GM21381 (cell line): ENCODE results near the gene DNLZ.

Experiments used
- ATAC-seq: cut with Tn5 transposase; IDR thresholded peaks from one replicate; pipeline ENCODE4 v1.9.1; 2021; ENCODE audit warnings: mild to moderate bottlenecking, moderate library complexity; ENCODE audit not compliant: unreplicated experiment

The DNLZ gene

GRCh38 chr9:136377341-136378169, 14.0 kb upstream of the DNLZ start:
- no peak for ATAC-seq

DNA sequence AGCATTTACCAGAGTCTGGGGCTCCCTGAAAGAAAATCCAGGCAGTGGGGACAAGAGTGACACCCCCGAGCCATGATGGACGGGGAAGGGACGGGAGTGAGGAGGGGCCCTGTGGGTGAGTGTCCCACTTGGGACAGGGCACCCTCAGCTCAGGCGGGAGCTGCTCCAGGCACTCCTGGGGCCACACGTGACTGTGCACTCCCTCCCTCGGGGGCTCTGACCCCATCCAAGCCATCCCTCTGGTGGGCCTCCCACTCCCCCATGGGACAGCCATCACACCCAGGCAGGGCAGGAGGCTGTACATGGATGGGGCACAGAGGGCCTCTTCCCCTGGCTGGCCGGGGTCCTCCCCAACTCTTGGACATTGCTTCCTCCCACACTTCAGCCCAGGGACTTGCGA, 12.9 kb upstream of the DNLZ start:
- no peak for ATAC-seq

DNA sequence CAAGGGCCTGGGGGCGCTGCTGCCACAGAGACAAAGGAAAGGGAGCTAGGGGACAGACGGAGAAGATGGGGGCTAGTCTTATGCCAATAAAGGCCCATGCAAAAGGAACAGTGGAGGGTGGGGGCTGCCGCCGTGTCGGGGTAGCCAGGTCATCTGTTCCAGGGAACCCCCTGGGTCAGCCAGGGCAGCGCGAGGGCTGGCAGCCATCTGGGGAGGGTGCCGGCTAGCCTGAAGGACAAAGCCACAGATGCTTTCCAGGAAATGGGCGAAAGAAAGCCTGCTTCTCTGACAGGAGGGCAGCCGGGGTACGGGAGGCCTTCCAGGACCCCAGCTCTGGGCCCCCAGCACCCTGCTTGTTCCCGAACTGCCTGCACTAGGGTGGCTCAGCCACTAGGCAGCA, 11.6 kb upstream of the DNLZ start:
- ATAC-seq = no peak

- ATAC-seq = no peak
Observed at GRCh38 chr9:136374183-136374575, 10.6 kb upstream of the DNLZ start.

DNA sequence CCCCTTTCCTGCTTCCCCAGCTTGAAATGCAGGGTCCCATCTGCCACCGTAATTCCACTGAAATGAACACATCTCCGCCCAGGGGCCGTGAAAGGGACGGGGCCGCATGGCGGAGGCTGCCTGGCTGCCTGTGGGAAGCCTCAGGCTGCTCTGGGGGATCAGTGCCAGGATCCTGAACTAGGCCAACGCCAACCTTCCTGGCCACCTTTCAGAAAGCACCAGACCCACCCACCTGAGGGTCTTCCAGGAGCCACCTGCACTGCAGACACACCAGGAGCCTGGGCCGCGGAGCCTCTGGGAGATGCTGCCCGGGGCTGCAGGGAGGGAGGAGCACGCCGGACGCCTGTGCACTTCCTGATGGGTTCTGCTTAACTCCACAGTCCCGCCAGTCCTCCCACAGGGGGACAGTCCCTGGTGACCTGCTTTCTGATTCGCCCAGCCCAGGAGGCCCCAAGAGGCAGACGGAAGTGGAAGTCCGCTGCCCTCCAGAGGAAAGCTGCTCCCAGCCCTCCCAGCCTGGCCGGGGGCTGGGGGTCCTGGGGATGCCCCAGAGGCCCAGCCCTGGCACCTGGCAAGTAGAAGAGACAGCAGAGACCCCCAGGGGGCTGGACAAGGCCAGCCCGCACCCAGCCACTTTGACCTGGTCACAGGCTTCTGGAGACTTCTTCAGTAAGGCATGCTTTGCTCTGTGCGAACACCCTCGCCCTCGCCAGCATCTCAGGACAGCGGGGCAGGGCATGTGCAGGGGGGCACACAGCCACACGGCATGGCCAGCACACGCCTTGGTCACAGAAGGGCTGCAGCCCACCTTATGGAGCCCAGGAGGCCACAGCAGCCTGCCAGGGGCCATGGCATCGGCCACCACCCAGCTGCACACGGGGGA, 10.0 kb upstream of the DNLZ start, which contains the start of gene CARD9:
Gene CARD9, minus strand, starts transcription at position 370 of the 883 bp plus-strand sequence. CDS start 1,591 bp downstream, outside the sequence.
- no peak for ATAC-seq

GRCh38 chr9:136372561-136373299, 9.2 kb upstream of the DNLZ start:
- ATAC-seq = no peak

DNA sequence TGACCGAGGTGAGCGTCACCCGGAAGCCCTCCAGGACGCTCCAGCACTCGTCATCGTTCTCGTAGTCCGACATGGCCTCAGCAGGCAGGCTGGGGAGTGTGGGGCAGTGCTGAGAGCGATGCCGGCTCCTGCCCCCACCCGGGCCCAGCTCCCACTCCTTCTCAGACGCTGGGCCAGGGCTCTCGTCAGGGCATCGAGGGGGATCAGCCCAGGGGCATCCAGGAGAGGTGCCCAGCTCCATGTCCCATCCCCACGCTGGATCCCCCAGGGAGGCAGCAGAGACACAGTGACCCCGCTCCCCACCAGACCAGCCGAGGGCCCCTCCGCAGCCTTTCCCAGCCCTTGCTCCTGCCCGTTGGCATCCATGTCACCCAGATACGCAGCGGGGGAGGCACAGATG, 8.5 kb upstream of the DNLZ start:
- no peak for ATAC-seq

DNA sequence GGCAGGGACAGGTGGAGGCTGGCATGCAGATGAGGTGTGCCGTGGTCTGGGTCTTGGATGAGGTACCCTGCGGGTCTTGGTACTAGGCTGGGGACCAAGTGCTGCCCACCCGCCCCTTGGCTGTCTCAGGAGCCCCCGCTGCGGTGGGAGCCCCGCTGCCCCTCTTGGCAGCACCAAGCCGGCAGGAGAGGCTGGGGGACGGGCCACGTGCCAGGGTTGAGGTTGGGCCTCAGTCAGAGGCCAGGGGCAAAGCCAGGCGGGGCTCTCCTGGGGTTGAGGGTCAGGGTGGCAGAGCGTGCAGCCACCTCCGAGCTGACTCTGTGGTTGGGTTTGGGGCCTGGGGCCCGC, 8.0 kb upstream of the DNLZ start:
- no peak for ATAC-seq

- ATAC-seq = no peak
Observed at GRCh38 chr9:136370687-136371532, 7.4 kb upstream of the DNLZ start.

DNA sequence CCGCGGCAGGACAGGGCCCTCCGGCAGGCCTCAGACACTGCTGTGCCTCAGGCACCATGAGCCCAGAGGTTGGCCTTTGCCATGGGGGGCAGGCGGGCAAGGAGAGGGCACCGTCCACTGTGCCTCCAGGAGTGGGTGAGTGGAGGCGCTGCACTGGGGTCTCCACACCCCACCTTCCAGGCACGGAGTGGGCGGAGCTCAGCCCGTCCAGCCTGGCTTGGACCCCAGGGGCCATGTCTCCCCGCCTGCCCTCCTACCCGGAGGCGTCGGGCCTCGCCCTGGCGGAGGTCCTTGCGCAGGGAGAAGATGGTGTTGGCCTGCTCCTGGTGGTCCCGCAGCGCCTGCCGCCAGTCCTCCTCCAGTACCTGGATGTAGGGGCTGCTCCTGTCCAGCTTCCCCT, 6.5 kb upstream of the DNLZ start:
- ATAC-seq = no peak

- ATAC-seq = no peak
Observed at GRCh38 chr9:136368190-136368589, 4.6 kb upstream of the DNLZ start.

GRCh38 chr9:136367296-136368145, 4.0 kb upstream of the DNLZ start:
- no peak for ATAC-seq

GRCh38 chr9:136366826-136367225, 3.3 kb upstream of the DNLZ start:
- ATAC-seq = no peak

- ATAC-seq = no peak
Observed at GRCh38 chr9:136365775-136366222, 2.3 kb upstream of the DNLZ start.

DNA sequence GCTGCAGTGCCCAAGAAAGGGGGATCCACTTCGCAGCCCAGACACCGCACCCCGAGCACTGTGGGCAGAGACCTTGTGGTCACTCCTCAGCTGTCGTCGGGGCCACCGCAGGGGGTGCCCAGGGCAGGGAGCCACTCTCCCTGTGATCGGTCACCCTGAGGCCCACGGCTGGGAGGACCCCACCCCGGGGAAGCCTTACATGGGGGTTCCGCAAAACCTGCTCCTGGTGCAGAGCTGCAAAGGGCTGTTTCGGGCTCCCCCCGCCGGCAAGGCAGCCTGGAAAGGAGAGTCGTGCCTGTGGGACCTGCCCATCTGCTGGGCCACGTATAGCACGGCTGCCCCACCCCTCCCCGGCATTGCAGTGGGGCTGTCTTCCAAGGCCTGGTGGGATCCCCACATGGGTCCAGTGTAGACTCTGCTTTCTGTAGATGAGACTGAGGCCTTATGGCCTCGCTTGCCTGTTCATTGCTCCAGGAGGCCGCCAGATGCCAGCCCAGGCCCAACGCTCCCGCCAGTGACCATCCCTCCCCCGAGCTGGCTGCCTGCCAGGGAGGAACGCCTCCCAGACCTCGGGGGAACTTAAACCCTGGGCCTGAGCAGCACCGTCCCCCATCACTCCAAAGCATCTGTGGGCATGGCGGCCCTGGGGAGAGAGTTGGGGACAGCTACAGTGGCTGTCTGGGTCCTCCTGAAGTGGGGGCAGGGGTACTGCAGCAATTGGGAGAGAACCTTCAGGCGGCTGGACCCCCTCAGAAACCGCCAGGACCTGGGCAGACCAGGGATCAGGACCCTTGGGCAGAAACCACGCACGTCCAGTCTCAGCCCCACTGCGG, 1.6 kb upstream of the DNLZ start:
- no peak for ATAC-seq

DNA sequence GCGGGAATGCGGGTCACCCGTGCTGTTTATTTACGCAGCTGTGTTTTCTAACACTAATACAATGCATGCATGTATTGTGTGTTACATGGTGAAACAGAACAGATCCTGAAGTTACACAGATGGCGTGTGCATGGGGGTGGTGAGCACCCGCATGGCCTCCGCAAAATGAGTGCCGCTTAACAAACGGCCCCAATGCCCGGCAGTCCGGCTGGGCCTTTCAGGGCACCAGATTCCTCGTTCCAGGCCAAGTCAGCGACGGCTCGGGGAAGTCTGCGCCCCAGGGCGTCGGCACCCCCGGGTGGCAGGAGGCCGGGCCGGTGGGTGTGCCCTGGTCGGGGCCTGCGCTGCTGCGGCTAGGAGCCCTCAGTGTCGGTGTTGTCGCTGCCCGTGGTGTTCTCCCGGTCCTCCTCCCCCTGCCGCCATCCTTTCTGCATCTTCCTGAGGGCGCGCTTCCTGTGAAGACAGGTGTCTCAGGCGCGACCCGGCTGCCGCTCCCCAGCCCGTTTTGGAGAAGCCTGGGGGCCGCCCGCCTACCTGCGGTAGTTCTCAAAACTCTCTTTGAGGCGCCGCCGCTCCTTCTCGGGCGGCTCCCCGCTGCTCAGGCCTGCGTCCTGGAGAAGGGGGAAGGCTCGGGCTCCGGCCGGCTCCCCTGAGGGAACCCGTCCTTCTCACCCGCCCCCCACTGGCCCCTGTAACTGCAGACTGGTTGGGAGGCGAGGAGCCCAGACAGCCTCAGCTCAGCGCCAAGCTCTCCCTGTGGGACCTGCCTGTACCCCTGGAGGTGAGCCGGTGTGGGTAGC, 605 bp upstream of the DNLZ start:
- no peak for ATAC-seq

DNA sequence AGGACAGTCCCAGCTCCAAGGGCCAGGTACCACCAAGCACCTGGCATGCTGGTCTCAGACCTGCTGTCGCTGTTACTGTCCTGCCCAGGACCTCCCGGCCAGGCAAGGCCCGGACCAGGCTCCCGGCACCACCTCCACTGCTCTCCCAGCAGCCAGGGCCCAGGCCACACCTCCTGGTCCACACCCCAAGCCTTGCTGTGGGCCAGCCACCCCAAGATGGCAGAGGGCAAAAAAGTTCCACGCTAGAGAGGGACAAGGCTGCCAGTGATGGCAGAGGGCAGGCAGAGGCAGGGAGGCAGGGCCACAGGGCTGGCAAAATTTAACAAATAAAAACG, 1.1 kb downstream of the DNLZ start:
- no peak for ATAC-seq
